Body of pancreas (tissue), 4 donors: ENCODE data around the gene RNPEP.

ENCODE experiments used
- CTCF ChIP-seq, 7 experiments: fragments of 450-650 bp in 4 of 7; fragments of 200-600 bp in 3 of 7; sonication (generic) in 3 of 7; IDR thresholded peaks; one replicate each; pipeline ENCODE4 v1.5.1; 2016 to 2019; ENCODE audit warnings: antibody characterized with exemption in 7 of 7
- POLR2A ChIP-seq, 3 donors: fragments of 450-650 bp; IDR thresholded peaks; one replicate each; pipeline ENCODE4 v1.6.1; 2016; ENCODE audit warnings: antibody characterized with exemption in 3 of 3, mild to moderate bottlenecking in 2 of 3

GRCh38 chr1:201938440-201939035 is 43.9 kb upstream of the RNPEP start:
- TF ChIP-seq POLR2A (IDR thresholded peaks at IDR 0.05), result no peak
- TF ChIP-seq CTCF (IDR thresholded peaks at IDR 0.05), result no peak
